Prostate gland (tissue), 2 donors: ENCODE measurements around the gene FAIM2.

Source experiments
- POLR2A ChIP-seq: fragments of 450-650 bp; IDR thresholded peaks from one replicate; pipeline ENCODE4 v1.6.1; 2016; ENCODE audit warnings: antibody characterized with exemption, mild to moderate bottlenecking
- POLR2AphosphoS5 ChIP-seq: sonication (generic); formaldehyde crosslinking; IDR thresholded peaks from one replicate; pipeline ENCODE4 v1.6.1; 2017; ENCODE audit warnings: antibody characterized with exemption
- TF ChIP-seq, protein P1 (sequence below), 4 experiments: fragments of 200-600 bp in 2 of 4; fragments of 450-650 bp in 2 of 4; sonication (generic) in 2 of 4; IDR thresholded peaks; 1 replicate in 3 of 4; 2 replicates in 1 of 4; pipeline ENCODE4 v1.5.1; 2016 to 2019; ENCODE audit warnings: antibody characterized with exemption in 4 of 4, mild to moderate bottlenecking in 2 of 4, moderate library complexity in 2 of 4

DNA sequence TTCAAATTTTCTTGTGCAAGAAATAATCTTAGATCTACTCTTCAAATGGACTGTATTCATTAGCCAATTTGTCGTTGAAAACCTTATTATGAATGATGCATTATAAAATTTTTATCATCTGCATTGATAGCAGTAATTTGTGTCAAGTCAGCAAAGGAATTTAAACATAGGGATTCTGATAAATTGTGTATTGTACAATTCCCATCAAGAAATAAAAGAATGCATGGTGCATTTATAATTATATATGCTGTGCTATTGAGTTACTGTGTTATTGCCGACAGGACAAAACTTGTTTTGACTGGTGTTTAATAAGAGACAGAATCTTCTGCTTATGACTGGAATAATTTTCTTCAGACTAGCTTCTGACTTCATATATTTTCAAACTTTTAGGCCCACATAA, 57.7 kb downstream of the FAIM2 start:
- TF ChIP-seq, protein P1, sequence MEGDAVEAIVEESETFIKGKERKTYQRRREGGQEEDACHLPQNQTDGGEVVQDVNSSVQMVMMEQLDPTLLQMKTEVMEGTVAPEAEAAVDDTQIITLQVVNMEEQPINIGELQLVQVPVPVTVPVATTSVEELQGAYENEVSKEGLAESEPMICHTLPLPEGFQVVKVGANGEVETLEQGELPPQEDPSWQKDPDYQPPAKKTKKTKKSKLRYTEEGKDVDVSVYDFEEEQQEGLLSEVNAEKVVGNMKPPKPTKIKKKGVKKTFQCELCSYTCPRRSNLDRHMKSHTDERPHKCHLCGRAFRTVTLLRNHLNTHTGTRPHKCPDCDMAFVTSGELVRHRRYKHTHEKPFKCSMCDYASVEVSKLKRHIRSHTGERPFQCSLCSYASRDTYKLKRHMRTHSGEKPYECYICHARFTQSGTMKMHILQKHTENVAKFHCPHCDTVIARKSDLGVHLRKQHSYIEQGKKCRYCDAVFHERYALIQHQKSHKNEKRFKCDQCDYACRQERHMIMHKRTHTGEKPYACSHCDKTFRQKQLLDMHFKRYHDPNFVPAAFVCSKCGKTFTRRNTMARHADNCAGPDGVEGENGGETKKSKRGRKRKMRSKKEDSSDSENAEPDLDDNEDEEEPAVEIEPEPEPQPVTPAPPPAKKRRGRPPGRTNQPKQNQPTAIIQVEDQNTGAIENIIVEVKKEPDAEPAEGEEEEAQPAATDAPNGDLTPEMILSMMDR (IDR thresholded peaks at IDR 0.05), result no peak
- TF ChIP-seq POLR2AphosphoS5 (no peak), POLR2A (no peak)
